Skin epidermis (tissue), 12 donors: ENCODE data around the gene NCAM2.

ENCODE experiments used
- H3K27ac ChIP-seq, 21 experiments: fragments of 200-600 bp; sonication (generic) in 11 of 21; one replicate each; pipeline ENCODE4 v1.5.0; 2020; ENCODE audit warnings: mild to moderate bottlenecking in 3 of 21, inconsistent platforms in 2 of 21, moderate library complexity in 2 of 21
- H3K4me3 ChIP-seq, 7 experiments: fragments of 200-600 bp; sonication (generic) in 2 of 7; one replicate each; pipeline ENCODE4 v1.5.0; 2020; ENCODE audit warnings: inconsistent platforms in 2 of 7, mild to moderate bottlenecking in 2 of 7, moderate library complexity in 1 of 7

Gene NCAM2

GRCh38 chr21:21019681-21020080 lies 21.5 kb downstream of the NCAM2 start:
- no peak overlapping the region for H3K4me3 ChIP-seq

GRCh38 chr21:21025742-21026141 lies 27.5 kb downstream of the NCAM2 start:
- no peak overlapping the region for H3K4me3 ChIP-seq
- no peak overlapping the region for H3K27ac ChIP-seq

More at GRCh38 chr21:21019681-21020080, 21.5 kb downstream of the NCAM2 start:
- no peak overlapping the region for H3K27ac ChIP-seq

GRCh38 chr21:21028275-21028820 lies 30.1 kb downstream of the NCAM2 start:
- Histone ChIP-seq H3K4me3 (no peak overlapping the region), H3K27ac (no peak overlapping the region)

- no peak overlapping the region for H3K4me3 ChIP-seq
- no peak overlapping the region for H3K27ac ChIP-seq
These were observed 31.0 kb downstream of the NCAM2 start for GRCh38 chr21:21029164-21029563.

- H3K4me3 ChIP-seq = no peak overlapping the region
- H3K27ac ChIP-seq = no peak overlapping the region
These were observed 32.1 kb downstream of the NCAM2 start for GRCh38 chr21:21030311-21030710.

GRCh38 chr21:21034036-21034435 lies 35.8 kb downstream of the NCAM2 start:
- Histone ChIP-seq H3K27ac (no peak overlapping the region), H3K4me3 (no peak overlapping the region)

- Histone ChIP-seq H3K4me3 (no peak overlapping the region), H3K27ac (no peak overlapping the region)
These were observed 41.5 kb downstream of the NCAM2 start for GRCh38 chr21:21039624-21040170.

GRCh38 chr21:21045518-21045917 lies 47.3 kb downstream of the NCAM2 start:
- no peak overlapping the region for H3K4me3 ChIP-seq
- no peak overlapping the region for H3K27ac ChIP-seq

GRCh38 chr21:21046063-21046462 lies 47.9 kb downstream of the NCAM2 start:
- Histone ChIP-seq H3K27ac (no peak overlapping the region), H3K4me3 (no peak overlapping the region)

GRCh38 chr21:21051109-21052055 lies 53.2 kb downstream of the NCAM2 start:
- H3K4me3 ChIP-seq = no peak overlapping the region
- no peak overlapping the region for H3K27ac ChIP-seq

- Histone ChIP-seq H3K27ac (no peak overlapping the region), H3K4me3 (no peak overlapping the region)
These were observed 54.5 kb downstream of the NCAM2 start for GRCh38 chr21:21052672-21053071.

GRCh38 chr21:21057349-21058062 lies 59.3 kb downstream of the NCAM2 start:
- Histone ChIP-seq H3K4me3 (no peak overlapping the region), H3K27ac (no peak overlapping the region)

- no peak overlapping the region for H3K27ac ChIP-seq
- H3K4me3 ChIP-seq = no peak overlapping the region
These were observed 65.6 kb downstream of the NCAM2 start for GRCh38 chr21:21063828-21064227.

GRCh38 chr21:21064353-21064752 lies 66.1 kb downstream of the NCAM2 start:
- Histone ChIP-seq H3K4me3 (no peak overlapping the region), H3K27ac (no peak overlapping the region)

GRCh38 chr21:21067375-21067774 lies 69.2 kb downstream of the NCAM2 start:
- Histone ChIP-seq H3K27ac (no peak overlapping the region), H3K4me3 (no peak overlapping the region)

- H3K4me3 ChIP-seq = no peak overlapping the region
- H3K27ac ChIP-seq = no peak overlapping the region
These were observed 76.1 kb downstream of the NCAM2 start for GRCh38 chr21:21074305-21074704.

- Histone ChIP-seq H3K27ac (no peak overlapping the region), H3K4me3 (no peak overlapping the region)
These were observed 77.8 kb downstream of the NCAM2 start for GRCh38 chr21:21076051-21076450.

GRCh38 chr21:21076491-21076890 lies 78.3 kb downstream of the NCAM2 start:
- H3K27ac ChIP-seq = no peak overlapping the region
- H3K4me3 ChIP-seq = no peak overlapping the region

GRCh38 chr21:21079646-21080045 lies 81.4 kb downstream of the NCAM2 start:
- Histone ChIP-seq H3K4me3 (no peak overlapping the region), H3K27ac (no peak overlapping the region)

GRCh38 chr21:21084179-21084578 lies 86.0 kb downstream of the NCAM2 start:
- H3K4me3 ChIP-seq = no peak overlapping the region
- H3K27ac ChIP-seq = no peak overlapping the region
